ENCODE results near the gene YTHDF1.

The YTHDF1 gene

DNA sequence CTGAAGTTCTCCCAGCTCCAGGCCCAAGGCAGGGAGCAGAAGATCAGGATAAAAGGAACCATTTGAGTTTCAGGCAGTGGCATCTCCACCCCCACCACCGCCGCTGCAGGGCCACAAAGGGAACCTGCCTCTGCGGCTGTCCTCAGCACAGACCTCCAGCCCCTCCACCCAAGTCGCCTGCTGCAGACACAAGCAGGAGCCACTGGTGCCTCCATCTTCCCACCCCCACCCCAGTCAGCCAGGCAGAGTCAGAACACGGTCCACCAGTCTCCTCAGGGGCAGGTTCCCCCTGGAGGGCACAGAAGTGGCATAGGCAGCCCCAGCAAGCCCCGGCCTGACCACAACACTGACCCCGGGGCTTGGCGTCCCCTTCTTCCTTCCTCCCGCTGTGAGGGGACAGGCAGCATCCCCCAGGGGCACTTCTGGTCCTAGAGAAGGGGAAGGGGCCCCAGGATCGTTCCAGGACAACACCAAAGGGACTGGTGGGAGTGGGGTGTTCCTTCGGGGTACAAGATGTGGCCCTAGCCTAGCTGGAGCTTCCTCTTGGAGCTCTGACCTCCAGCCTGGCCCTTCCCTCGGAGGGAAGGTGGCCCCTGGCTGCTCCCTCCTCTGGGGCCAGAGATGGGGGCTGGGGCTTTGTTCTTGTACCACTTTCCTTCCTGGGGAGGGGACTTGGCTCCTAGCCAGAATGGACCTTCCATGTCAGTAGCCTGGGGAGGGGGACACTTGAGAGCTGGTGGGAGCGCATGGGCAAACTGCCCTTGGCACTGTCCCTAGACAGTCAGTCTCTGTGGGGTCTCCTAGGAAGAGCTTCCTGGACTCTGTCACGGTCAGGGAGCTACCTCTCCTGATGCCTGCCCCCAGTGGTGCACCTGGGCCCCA lies 36.0 kb downstream of the YTHDF1 start:
- TF ChIP-seq, protein P1, sequence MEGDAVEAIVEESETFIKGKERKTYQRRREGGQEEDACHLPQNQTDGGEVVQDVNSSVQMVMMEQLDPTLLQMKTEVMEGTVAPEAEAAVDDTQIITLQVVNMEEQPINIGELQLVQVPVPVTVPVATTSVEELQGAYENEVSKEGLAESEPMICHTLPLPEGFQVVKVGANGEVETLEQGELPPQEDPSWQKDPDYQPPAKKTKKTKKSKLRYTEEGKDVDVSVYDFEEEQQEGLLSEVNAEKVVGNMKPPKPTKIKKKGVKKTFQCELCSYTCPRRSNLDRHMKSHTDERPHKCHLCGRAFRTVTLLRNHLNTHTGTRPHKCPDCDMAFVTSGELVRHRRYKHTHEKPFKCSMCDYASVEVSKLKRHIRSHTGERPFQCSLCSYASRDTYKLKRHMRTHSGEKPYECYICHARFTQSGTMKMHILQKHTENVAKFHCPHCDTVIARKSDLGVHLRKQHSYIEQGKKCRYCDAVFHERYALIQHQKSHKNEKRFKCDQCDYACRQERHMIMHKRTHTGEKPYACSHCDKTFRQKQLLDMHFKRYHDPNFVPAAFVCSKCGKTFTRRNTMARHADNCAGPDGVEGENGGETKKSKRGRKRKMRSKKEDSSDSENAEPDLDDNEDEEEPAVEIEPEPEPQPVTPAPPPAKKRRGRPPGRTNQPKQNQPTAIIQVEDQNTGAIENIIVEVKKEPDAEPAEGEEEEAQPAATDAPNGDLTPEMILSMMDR (IDR thresholded peaks at IDR 0.05; ENCODE audit: low read length) = no peak
- no peak for TF ChIP-seq EZH2 (IDR thresholded peaks at IDR 0.05; ENCODE audit: borderline replicate concordance, low read length)
- Histone ChIP-seq H3K9ac (ENCODE audit: low read length) (no peak overlapping the region), H3K4me2 (ENCODE audit: low read length) (peak overlapping the region; percentile 47; the same call in 1 of the 2 replicates), H3F3A (ENCODE audit: insufficient read depth, low read length) (no peaks in the 10 kb centered on the region), H3K36me3 (ENCODE audit: insufficient read depth, low read length) (no peaks in the 10 kb centered on the region), H3K27ac (ENCODE audit: low read depth, low read length, poor library complexity, severe bottlenecking) (no peak overlapping the region), H3K4me1 (ENCODE audit: insufficient read depth, low read length, severe bottlenecking) (no peaks in the 10 kb centered on the region), H3K4me3 (ENCODE audit: low read depth, low read length, poor library complexity, severe bottlenecking) (no peak overlapping the region), H3K27me3 (ENCODE audit: insufficient read depth, low read length) (no peaks in the 10 kb centered on the region), H3K9me2 (ENCODE audit: low read depth, low read length) (no peaks in the 10 kb centered on the region), H3K9me3 (ENCODE audit: low read length) (no peaks in the 10 kb centered on the region), H4K20me1 (ENCODE audit: insufficient read depth, low read length) (no peaks in the 10 kb centered on the region), H2AFZ (ENCODE audit: low read length) (no peak overlapping the region), H3K79me2 (ENCODE audit: insufficient read depth, low read length) (no peaks in the 10 kb centered on the region)

DNA sequence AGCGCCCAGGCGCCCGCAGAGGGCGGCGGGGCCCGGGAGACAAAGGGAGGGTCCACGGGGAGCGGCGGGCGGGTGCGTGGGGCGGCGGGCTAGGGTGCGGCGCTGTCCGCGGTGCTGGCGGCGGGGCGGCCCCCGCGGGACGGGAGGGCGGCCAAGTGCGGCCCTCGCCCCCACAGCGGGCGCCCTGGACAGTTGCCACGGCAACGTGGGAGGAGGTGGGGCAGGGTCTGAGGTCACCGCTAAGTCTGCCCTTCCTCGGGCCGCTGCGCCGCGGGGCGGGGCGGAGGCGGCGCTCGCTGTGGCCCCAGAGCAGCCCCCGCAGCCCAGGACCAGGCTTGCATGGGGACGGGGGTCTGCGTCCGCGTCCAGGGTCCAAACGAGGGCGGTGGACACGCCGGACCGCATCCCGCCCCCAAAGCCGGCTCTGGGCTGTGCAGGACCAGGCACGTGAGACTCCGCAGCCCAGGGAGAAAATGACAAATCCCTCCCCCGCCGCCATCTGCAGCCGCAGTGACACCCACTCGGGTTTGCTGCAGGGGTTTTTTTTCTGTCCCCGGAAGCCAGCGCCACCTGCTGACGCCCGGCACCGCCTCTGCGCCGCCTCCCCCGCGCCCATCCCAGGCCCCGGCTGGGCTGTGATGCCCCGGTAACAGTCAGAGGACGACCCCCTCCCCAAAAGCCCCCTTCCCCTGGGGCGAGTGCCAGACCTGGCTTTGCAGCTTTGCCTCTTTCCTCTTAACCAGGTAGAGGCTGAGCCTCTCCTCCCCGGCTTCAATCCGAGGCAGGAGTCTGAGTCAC lies 36.8 kb downstream of the YTHDF1 start:
- Histone ChIP-seq H3K36me3 (ENCODE audit: insufficient read depth, low read length) (no peaks in the 10 kb centered on the region), H3F3A (ENCODE audit: insufficient read depth, low read length) (no peaks in the 10 kb centered on the region), H3K4me1 (ENCODE audit: insufficient read depth, low read length, severe bottlenecking) (no peaks in the 10 kb centered on the region), H3K27ac (ENCODE audit: low read depth, low read length, poor library complexity, severe bottlenecking) (no peak overlapping the region), H3K9ac (ENCODE audit: low read length) (no peak overlapping the region), H3K27me3 (ENCODE audit: insufficient read depth, low read length) (no peaks in the 10 kb centered on the region), H3K4me3 (ENCODE audit: low read depth, low read length, poor library complexity, severe bottlenecking) (peak overlapping the region; percentile 21), H4K20me1 (ENCODE audit: insufficient read depth, low read length) (no peaks in the 10 kb centered on the region), H2AFZ (ENCODE audit: low read length) (no peak overlapping the region), H3K79me2 (ENCODE audit: insufficient read depth, low read length) (no peaks in the 10 kb centered on the region), H3K4me2 (ENCODE audit: low read length) (peak overlapping the region; percentile 47), H3K9me3 (ENCODE audit: low read length) (no peaks in the 10 kb centered on the region), H3K9me2 (ENCODE audit: low read depth, low read length) (no peaks in the 10 kb centered on the region)
- TF ChIP-seq, protein P1 (IDR thresholded peaks at IDR 0.05; ENCODE audit: low read length) = peak; percentile 61
- no peak for TF ChIP-seq EZH2 (IDR thresholded peaks at IDR 0.05; ENCODE audit: borderline replicate concordance, low read length)

DNA sequence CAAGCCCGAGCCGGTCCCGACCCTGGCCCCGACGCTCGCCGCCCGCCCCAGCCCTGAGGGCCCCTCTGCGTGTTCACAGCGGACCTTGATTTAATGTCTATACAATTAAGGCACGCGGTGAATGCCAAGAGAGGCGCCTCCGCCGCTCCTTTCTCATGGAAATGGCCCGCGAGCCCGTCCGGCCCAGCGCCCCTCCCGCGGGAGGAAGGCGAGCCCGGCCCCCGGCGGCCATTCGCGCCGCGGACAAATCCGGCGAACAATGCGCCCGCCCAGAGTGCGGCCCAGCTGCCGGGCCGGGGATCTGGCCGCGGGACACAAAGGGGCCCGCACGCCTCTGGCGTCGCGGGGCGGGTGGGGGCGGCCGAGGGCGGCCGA lies 37.5 kb downstream of the YTHDF1 start:
- no peaks in the 10 kb centered on the region for H3F3A ChIP-seq (ENCODE audit: insufficient read depth, low read length)
- H3K9me3 ChIP-seq (ENCODE audit: low read length) = no peaks in the 10 kb centered on the region
- H2AFZ ChIP-seq (ENCODE audit: low read length) = no peak overlapping the region
- H3K36me3 ChIP-seq (ENCODE audit: insufficient read depth, low read length) = no peaks in the 10 kb centered on the region
- no peaks in the 10 kb centered on the region for H3K4me1 ChIP-seq (ENCODE audit: insufficient read depth, low read length, severe bottlenecking)
- no peaks in the 10 kb centered on the region for H3K9me2 ChIP-seq (ENCODE audit: low read depth, low read length)
- no peaks in the 10 kb centered on the region for H3K79me2 ChIP-seq (ENCODE audit: insufficient read depth, low read length)
- no peak overlapping the region for H3K9ac ChIP-seq (ENCODE audit: low read length)
- TF ChIP-seq, protein P1 (IDR thresholded peaks at IDR 0.05; ENCODE audit: low read length) = no peak
- no peak for TF ChIP-seq EZH2 (IDR thresholded peaks at IDR 0.05; ENCODE audit: borderline replicate concordance, low read length)
- H3K27me3 ChIP-seq (ENCODE audit: insufficient read depth, low read length) = no peaks in the 10 kb centered on the region
- H3K4me2 ChIP-seq (ENCODE audit: low read length) = no peak overlapping the region
- H3K4me3 ChIP-seq (ENCODE audit: low read depth, low read length, poor library complexity, severe bottlenecking) = no peak overlapping the region
- no peaks in the 10 kb centered on the region for H4K20me1 ChIP-seq (ENCODE audit: insufficient read depth, low read length)
- no peak overlapping the region for H3K27ac ChIP-seq (ENCODE audit: low read depth, low read length, poor library complexity, severe bottlenecking)
